Heart left ventricle (tissue), 16 donors: ENCODE data around the gene TCF23. TPM values are rescaled to one million over a fixed set of nuclear protein-coding genes. Genes with fewer than 3 reads are reported as not detected.

Experiments
- ATAC-seq, 4 donors: fragments of 200-7000 bp; cut with Tn5 transposase; one replicate each; pipeline ENCODE4 v1.9.1; 2020 to 2022; ENCODE audit warnings: moderate library complexity in 4 of 4, mild to moderate bottlenecking in 3 of 4, moderate number of reproducible peaks in 1 of 4
- DNase-seq, 5 donors: peaks; one replicate each; pipeline ENCODE4 v3.0.0-alpha.2; 2020
- H3K27ac ChIP-seq, 12 donors: fragments of 200-600 bp; sonication (generic) in 4 of 12; one replicate each; pipeline versions ENCODE4 v1.5.0 to v1.8.0; 2016 to 2022; ENCODE audit warnings: mild to moderate bottlenecking in 2 of 12
- H3K27me3 ChIP-seq, 9 donors: fragments of 200-600 bp; sonication (generic) in 2 of 9; one replicate each; pipeline versions ENCODE4 v1.5.1 to v1.8.0; 2016 to 2022; ENCODE audit warnings: mild to moderate bottlenecking in 3 of 9
- H3K36me3 ChIP-seq, 9 donors: fragments of 200-600 bp; sonication (generic) in 2 of 9; one replicate each; pipeline versions ENCODE4 v1.5.0 to v1.8.0; 2018 to 2022; ENCODE audit warnings: mild to moderate bottlenecking in 2 of 9
- H3K4me1 ChIP-seq, 12 donors: fragments of 200-600 bp; sonication (generic) in 4 of 12; one replicate each; pipeline versions ENCODE4 v1.5.0 to v1.8.0; 2016 to 2022; ENCODE audit warnings: mild to moderate bottlenecking in 3 of 12
- H3K4me3 ChIP-seq, 12 donors: fragments of 200-600 bp; sonication (generic) in 4 of 12; one replicate each; pipeline versions ENCODE4 v1.5.0 to v1.8.0; 2017 to 2022; ENCODE audit warnings: mild to moderate bottlenecking in 9 of 12, moderate library complexity in 4 of 12
- H3K9me3 ChIP-seq, 12 donors: fragments of 200-600 bp; sonication (generic) in 4 of 12; one replicate each; pipeline versions ENCODE4 v1.5.0 to v1.8.0; 2016 to 2022; ENCODE audit warnings: mild to moderate bottlenecking in 1 of 12
- POLR2A ChIP-seq, 2 donors: fragments of 450-650 bp; IDR thresholded peaks; one replicate each; pipeline ENCODE4 v1.6.1; 2017; ENCODE audit warnings: antibody characterized with exemption in 2 of 2, mild to moderate bottlenecking in 2 of 2, moderate library complexity in 2 of 2
- WGBS, 4 donors: extraction: QIAGEN DNeasy Blood & Tissue Kit in 2 of 4; methylation state at CpG; one replicate each; pipeline versions ENCODE4 v1.1.5 to v1.1.7; 2013 to 2018; 5-methylcytosine and 5-hydroxymethylcytosine counted together
- intact Hi-C, 10 donors: fragments of 100-400 bp; cut with DNase I; formaldehyde crosslinking; loops; one replicate each; pipeline versions ENCODE4 v1.11.1 to v1.14.2; 2022
- polyA plus RNA-seq, 2 donors: library from polyadenylated mRNA; stranded (reverse); fragments of 200-250 nt; gene quantifications; one replicate each; pipeline ENCODE4 v1.2.3, GENCODE V29; 2013
- total RNA-seq, 9 donors: library from RNA; depleted of rRNA in 2 of 9; stranded (reverse); fragments of >200 nt in 2 of 9; fragmentation: NEBNext Ultra II Directional in 3 of 9; extraction: Animal tissue kit (Norgen Biotek cat#: 25700) in 3 of 9; gene quantifications; one replicate each; pipeline versions ENCODE4 v1.1.0 to v1.2.4, GENCODE V29; 2016 to 2023
- TF ChIP-seq, protein P1 (sequence below), 12 donors: fragments of 200-600 bp; sonication (generic) in 4 of 12; IDR thresholded peaks; one replicate each; pipeline versions ENCODE4 v1.5.0 to v1.8.0; 2018 to 2022; ENCODE audit warnings: antibody characterized with exemption in 12 of 12, mild to moderate bottlenecking in 5 of 12
- donor health status: ischemic (EF 13 %, LVEDD 7.1; RV severe dilation, severe dysfunction).
- donor health status: healthy with polysubstance abuse.
- donor health status: DM: no; HTN: yes; CAD: no.
- donor health status: DM: no; HTN: no; CAD: no.
- donor health status: ischemic (EF 25% LVEDD 6.9; RV normal size, moderate dysfunction).
- donor health status: ischemic (EF 25% LVEDD 5.7; RV mildly dilated, moderate dysfunction).
- donor health status: healthy.
- donor health status: DM: yes; HTN: yes; CAD: no.
- donor health status: ischemic (EF 35%, LVEDD 5.7; RV mildly dilated, moderate dysfunction).
- donor health status: nonischemic (EF 11% LVEDD 7.7; RV severe dilation, severe dysfunction).
- donor health status: DM: yes; HTN: yes; CAD: no.
- donor health status: PGD.
- donor health status: ischemic (EF 29% LVEDD 5.4; RV normal size, mild dysfunction).
- donor health status: nonischemic (EF 23%, LVEDD 6.1; RV moderate dilation, normal function).

Gene TCF23
- total and polyA plus RNA-seq, 11 donors = 0.04 to 0.85 (median 0.07) TPM; not detected in 6

DNA sequence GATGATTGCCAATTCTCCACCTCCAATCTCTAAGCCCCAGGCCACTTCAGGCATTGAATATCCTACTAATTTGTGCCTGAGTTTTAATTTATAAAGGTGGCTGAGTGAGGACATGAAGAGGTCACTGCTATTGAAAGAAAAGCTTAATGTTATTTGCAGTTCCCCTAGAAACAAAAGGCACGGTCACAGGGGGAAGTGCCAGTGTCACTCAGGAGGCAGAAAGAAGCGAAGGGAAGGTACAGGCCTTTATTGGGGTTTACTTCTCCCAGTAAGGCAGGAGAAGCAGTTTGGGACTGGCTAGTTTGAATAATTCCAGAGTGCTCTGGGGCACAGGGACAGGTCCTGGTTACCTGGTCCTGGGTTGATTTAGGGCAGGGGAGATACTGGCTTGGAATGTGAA lies 26.9 kb upstream of the TCF23 start:
- H3K4me3 ChIP-seq = no peak overlapping the region
- 76 to 97% (median 81%) methylated on average over 2 of the region's 2 CpGs for WGBS, 4 donors

DNA sequence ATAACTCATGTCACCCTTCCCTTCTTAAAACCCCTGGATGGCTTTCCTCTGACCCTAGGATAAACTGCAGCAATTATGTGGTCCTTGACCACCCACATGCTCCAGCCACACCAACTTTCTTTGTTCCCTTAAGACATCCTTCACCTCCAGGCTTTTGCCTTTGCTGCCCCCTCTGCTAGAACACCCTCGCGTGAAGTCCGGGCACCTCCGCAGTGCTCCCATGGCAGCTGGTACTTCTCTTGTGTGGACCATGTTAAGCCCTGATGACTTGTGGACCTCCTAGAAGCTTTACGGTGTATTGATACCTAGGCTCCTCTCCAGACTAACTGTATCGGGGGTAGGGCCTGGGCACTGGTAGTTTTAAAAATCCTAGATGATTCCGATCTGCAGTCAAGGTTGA lies 26.0 kb upstream of the TCF23 start:
- Histone ChIP-seq H3K36me3 (no peaks in the 10 kb centered on the region), H3K4me1 (peaks cover 0 to 25% (median 15%) of the 10 kb centered on the region in 12 donors), H3K9me3 (no peaks in the 10 kb centered on the region), H3K27me3 (peaks cover 0 to 20% (median 9%) of the 10 kb centered on the region in 9 donors), H3K4me3 (peak overlapping the region in 8 of 12 donors; percentile 59 to 80 (median 67)), H3K27ac (peak overlapping the region in 7 of 12 donors; percentile 51 to 76 (median 70))
- WGBS, 4 donors = 90 to 93% (median 92%) methylated on average over 7 of the region's 7 CpGs
- TF ChIP-seq POLR2A (IDR thresholded peaks at IDR 0.05) = no peak
- TF ChIP-seq, protein P1, sequence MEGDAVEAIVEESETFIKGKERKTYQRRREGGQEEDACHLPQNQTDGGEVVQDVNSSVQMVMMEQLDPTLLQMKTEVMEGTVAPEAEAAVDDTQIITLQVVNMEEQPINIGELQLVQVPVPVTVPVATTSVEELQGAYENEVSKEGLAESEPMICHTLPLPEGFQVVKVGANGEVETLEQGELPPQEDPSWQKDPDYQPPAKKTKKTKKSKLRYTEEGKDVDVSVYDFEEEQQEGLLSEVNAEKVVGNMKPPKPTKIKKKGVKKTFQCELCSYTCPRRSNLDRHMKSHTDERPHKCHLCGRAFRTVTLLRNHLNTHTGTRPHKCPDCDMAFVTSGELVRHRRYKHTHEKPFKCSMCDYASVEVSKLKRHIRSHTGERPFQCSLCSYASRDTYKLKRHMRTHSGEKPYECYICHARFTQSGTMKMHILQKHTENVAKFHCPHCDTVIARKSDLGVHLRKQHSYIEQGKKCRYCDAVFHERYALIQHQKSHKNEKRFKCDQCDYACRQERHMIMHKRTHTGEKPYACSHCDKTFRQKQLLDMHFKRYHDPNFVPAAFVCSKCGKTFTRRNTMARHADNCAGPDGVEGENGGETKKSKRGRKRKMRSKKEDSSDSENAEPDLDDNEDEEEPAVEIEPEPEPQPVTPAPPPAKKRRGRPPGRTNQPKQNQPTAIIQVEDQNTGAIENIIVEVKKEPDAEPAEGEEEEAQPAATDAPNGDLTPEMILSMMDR (IDR thresholded peaks at IDR 0.05) = no peak
- ATAC-seq (no peak), DNase-seq (no peak)
- intact Hi-C loops = no loop called here

More for the DNA sequence above, 26.9 kb upstream of the TCF23 start:
- no peak for ATAC-seq
- intact Hi-C loops = no loop called here
- Histone ChIP-seq H3K36me3 (no peaks in the 10 kb centered on the region), H3K27ac (no peak overlapping the region), H3K27me3 (peaks cover 0 to 28% (median 17%) of the 10 kb centered on the region in 9 donors), H3K9me3 (no peaks in the 10 kb centered on the region), H3K4me1 (peaks cover 0 to 25% (median 15%) of the 10 kb centered on the region in 12 donors)
- TF ChIP-seq POLR2A (IDR thresholded peaks at IDR 0.05) = no peak
- TF ChIP-seq, protein P1 (IDR thresholded peaks at IDR 0.05) = no peak
- DNase-seq = no peak

GRCh38 chr2:27123302-27124150 lies 25.3 kb upstream of the TCF23 start, which contains the start of gene ABHD1:
TSS of gene ABHD1 (plus strand) at chr2:27123815. CDS start at chr2:27123949, 134 bp downstream.
- intact Hi-C loops = no loop called here
- Histone ChIP-seq H3K27me3 (peaks cover 0 to 12% (median 4%) of the 10 kb centered on the region in 9 donors), H3K36me3 (no peaks in the 10 kb centered on the region), H3K9me3 (no peaks in the 10 kb centered on the region), H3K4me3 (peak within 1 kb of the TSS; percentile 28 to 80 (median 63)), H3K27ac (peak within 1 kb of the TSS in 11 of 12 donors; percentile 17 to 76 (median 69)), H3K4me1 (peaks cover 0 to 20% (median 12%) of the 10 kb centered on the region in 12 donors)
- 5 to 17% (median 7%) methylated on average over 22 to 47 of the region's 47 CpGs for WGBS, 4 donors
- TF ChIP-seq POLR2A (IDR thresholded peaks at IDR 0.05) = peak in 1 of 2 donors; percentile 50
- TF ChIP-seq, protein P1 (IDR thresholded peaks at IDR 0.05) = peak in 2 of 12 donors; percentile 15
- peak; percentile 68 to 90 (median 86) for ATAC-seq
- DNase-seq = peak; percentile 76 to 90 (median 80)

GRCh38 chr2:27125104-27125503 lies 23.7 kb upstream of the TCF23 start:
- no peak overlapping the region for H3K4me3 ChIP-seq
- 87 to 96% (median 92%) methylated on average over 3 of the region's 3 CpGs for WGBS, 4 donors

More at GRCh38 chr2:27125104-27125503, 23.7 kb upstream of the TCF23 start:
- Histone ChIP-seq H3K27ac (no peak overlapping the region), H3K36me3 (peaks cover 0 to 12% (median 8%) of the 10 kb centered on the region in 9 donors), H3K9me3 (no peaks in the 10 kb centered on the region), H3K4me1 (peaks cover 0 to 15% (median 12%) of the 10 kb centered on the region in 12 donors), H3K27me3 (no peaks in the 10 kb centered on the region)
- ATAC-seq = no peak
- no peak for TF ChIP-seq POLR2A (IDR thresholded peaks at IDR 0.05)
- TF ChIP-seq, protein P1 (IDR thresholded peaks at IDR 0.05) = no peak
- no peak for DNase-seq
- intact Hi-C loops = no loop called here
